Measurements from ENCODE around the gene JADE3.

JADE3 gene

GRCh38 chrX:47026198-47026597, 114.0 kb downstream of the JADE3 start:
- DNase-seq (ENCODE audit: low spot score): no peak

DNA sequence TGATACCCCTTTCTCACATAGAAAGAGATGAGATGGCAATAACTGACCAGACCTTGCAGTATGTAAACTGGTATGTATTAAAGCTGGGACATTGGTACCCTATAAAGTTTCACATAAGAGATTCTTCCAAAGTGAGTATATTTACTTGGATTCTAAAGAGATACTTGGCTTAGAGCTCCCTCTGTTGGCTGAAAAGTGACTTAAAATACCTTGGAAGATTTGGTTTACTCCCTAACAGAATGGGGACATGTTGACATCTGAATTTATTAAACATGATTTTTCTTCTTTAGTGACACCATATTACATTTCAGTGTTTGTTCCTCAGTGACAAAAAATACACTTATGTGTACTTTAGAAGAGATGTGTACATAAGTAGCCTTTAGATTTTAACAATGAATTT, 118.1 kb downstream of the JADE3 start:
- DNase-seq (ENCODE audit: low spot score): peak; percentile 55

DNA sequence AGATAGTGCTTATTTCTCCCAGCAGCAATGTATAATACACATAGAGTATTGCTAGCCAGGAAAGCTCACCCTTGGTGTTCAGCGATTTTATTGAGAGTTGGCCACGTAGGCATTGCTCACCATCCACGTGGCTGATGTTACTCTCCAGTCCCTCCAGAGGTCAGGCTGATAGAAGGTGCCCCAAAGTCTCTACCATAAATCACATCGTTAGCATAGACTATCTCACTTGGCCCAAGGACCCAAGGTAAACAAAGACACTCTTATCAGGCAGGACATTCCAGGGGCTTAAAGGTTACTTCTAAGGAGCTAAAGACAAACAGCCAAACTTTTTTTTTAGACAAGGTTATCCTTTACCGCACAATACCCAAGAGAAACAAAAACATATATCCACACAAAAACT, 135.8 kb downstream of the JADE3 start:
- no peak for DNase-seq (ENCODE audit: low spot score)

DNA sequence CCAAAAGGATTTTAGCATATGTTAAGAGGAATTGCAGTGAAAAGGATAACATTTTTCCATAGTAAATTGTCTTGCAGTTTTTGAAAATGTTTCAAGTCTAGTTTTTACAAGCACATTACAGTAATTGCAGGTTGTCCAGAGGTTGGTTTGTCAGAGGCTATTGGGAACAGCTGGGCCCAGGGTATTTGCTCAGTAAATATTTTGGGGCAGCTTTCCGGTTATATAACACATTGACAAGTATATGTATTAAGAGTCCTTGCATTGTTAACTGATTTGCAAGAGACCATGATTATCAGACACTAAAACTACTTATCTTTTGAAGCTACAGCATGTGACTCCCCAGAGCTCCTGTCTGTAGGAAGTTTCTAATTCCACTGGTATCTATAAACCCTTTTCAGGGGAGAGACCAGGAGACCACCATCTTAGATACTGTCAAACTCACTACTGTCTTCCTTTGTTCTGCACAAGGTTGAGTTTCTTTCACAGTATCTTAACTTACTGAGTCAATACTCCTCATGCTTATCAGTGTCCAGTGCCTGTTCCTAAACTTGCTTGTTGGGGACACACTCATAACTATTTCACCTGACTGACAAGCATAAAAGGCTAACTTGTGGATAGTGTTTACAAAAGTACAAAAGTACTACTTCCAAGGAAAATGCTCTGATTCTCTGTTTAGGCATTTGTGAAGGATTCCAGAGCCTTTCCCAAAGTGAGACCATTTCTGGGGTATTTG, 147.1 kb downstream of the JADE3 start:
- DNase-seq (ENCODE audit: low spot score): no peak

GRCh38 chrX:47060708-47061107, 148.5 kb downstream of the JADE3 start:
- DNase-seq (ENCODE audit: low spot score): no peak

GRCh38 chrX:47061238-47061919, 149.2 kb downstream of the JADE3 start:
- DNase-seq (ENCODE audit: low spot score): no peak

- no peak for DNase-seq (ENCODE audit: low spot score)
These were observed 151.0 kb downstream of the JADE3 start for GRCh38 chrX:47063179-47063578.

- DNase-seq (ENCODE audit: low spot score): no peak
These were observed 156.0 kb downstream of the JADE3 start for GRCh38 chrX:47068214-47068613.

GRCh38 chrX:47068720-47069119, 156.5 kb downstream of the JADE3 start:
- DNase-seq (ENCODE audit: low spot score): no peak

DNA sequence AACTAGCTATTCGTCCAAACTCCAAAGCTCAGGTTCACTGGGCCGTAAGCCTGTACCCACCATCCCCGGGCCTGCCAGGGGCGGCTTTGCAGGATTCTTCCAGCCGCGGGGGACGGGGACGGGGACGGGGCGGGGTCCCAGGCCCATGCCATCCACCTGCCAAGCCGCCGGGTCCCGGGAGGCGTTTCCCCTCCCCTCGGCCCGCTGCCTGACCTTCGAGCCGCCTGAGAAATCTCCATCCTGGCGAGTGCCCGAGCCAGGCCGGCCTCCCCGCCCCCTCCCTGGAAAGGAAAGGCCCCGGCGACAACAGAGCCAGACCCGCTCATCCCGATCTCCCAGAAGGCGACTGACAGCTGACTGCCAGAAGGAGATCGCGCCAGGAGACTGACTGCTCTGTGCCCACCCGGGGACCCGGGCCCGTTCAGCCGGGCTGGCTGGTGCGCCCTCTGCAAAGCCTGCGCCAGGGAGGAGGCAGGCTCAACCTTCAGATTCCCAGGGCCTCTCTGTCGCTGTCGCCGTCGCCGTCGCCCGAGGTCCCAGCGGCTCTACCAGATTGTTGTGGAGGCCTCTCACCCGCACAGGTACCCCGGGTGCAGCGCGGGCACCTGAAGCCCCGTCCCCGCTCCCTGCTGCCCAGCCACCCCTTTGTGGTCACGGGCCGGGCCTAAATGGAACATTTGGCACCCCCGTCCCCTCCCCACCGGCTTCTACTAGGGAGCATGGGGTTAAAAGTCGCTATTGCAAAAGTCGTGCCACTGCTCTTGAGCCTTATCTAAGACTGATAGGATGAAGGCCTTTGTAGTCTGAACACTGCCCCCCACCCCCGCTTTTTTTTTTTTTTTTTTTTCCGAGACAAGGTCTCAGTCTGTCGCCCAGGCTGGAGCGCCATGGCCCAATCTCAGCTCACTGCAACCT, 166.2 kb downstream of the JADE3 start, which contains the start of gene RGN:
RGN (plus strand) TSS at position 315 of the 915 bp plus-strand sequence. CDS start 2,702 bp downstream, outside the sequence.
- no peak for DNase-seq (ENCODE audit: low spot score)

DNA sequence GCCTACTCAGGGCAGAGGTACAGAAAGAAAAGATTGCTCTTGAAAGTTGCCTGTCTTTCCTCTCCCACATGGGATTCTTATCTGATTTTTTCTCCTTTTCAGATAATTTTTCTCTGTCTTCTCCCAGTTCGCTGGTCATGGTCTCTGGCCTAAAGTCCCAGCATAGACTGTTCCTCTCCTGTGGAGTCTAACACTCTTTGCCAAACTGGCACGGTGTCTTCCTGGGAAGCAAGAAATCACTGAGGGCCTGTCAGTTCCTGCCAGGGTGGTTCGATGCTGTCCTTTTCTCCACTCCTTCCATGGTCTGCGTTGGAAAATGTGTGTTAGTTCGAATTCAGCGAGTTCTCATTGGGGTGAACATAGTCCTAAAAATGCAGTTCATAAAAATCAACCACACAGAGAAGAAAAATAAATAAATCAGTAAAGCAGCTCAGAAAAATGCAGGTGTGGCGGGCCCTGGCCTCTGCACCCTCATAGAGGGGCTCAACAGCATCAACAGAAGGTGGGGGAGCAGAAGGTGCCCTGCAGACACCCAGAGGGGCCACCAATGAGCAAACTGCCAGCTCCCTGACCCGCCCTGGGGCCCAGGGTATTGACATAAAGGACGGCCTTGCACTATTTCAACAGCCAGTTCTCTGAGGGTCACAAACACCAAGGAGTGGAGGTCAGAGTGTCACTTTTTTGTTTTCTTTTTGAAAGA, 168.1 kb downstream of the JADE3 start:
- no peak for DNase-seq (ENCODE audit: low spot score)

DNA sequence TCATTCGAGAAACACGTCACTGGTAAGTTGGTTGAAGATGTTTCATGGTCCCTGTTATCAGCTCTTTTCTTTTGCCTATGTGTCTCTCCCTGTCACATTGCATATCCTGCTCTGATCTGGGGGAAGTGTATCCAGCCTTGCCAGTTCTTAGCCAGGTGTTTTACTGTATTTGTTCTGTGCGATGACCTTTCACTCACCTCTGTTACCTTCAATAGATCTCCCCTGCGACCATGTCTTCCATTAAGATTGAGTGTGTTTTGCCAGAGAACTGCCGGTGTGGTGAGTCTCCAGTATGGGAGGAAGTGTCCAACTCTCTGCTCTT, 168.7 kb downstream of the JADE3 start:
- DNase-seq (ENCODE audit: low spot score): no peak

DNA sequence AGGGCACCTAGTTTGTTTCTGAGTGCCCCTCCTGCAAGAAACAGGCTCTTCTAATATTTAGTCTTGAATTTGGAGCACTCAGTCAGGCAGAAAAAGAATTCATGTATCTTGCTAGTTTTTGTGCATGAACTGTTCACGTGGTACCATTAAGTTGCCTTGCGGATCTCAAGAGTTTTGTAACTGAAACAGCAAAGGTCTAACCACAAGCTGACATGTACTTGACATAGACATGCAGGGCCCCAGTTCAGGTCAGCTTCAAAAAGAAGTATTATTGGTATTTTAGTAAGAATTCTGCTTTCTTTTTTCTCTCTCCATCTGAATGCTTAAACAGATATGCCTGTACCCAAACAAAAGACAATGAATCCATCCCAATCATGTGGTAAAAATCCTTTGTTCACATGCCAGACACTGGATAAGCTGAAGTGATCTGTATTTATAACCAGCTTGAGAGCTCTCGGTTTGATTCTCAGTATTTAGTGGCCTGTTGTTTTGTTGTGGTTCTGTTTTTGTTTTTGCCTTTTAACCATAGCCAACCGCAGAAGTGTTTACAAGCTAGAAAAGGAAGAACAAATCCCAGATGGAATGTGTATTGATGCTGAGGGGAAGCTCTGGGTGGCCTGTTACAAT, 179.0 kb downstream of the JADE3 start:
- DNase-seq (ENCODE audit: low spot score): no peak

GRCh38 chrX:47093248-47093647, 181.0 kb downstream of the JADE3 start:
- DNase-seq (ENCODE audit: low spot score): no peak

DNA sequence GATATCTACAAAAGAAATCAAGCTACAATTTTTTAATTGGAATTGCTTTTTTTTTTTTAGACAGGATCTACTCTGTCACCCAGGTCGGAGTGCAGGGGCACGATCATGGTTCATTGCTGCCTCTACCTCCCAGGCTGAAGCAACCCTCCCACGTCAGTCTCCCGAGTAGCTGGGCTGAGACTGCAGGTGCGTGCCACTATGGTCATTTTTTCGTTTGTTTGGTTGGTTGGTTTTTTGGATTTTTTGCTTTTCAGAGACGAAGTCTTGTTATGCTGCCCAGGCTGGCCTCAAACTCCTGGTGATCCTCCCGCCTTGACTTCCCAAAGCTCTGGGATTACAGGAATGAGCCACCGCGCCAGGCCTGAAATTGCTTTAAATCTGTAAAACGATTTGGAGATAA, 181.6 kb downstream of the JADE3 start:
- DNase-seq (ENCODE audit: low spot score): no peak

GRCh38 chrX:47097018-47097417, 184.8 kb downstream of the JADE3 start:
- DNase-seq (ENCODE audit: low spot score): no peak

- DNase-seq (ENCODE audit: low spot score): no peak
These were observed 186.3 kb downstream of the JADE3 start for GRCh38 chrX:47098338-47099094.

- DNase-seq (ENCODE audit: low spot score): no peak
These were observed 189.0 kb downstream of the JADE3 start for GRCh38 chrX:47101206-47101605.

Data from hematopoietic multipotent progenitor cell treated with erythropoietin and hydrocortisone succinate and interleukin-3 and kit ligand, for 17 days (in vitro differentiated cells).